NCI-H510A treated with DMSO at 0.1 percent for 48 hours (cell line): ENCODE data around the gene WDR3.
A peak's percentile ranks its signal among the peaks of the same experiment; 100 is the strongest.

ENCODE experiments used
- DNase-seq: peaks from one replicate; lab custom pipeline; 2025; lab: John Stamatoyannopoulos, UW

The WDR3 gene

GRCh38 chr1:117952386-117952785 is 22.8 kb downstream of the WDR3 start:
- DNase-seq: no peak

- no peak for DNase-seq
Measured at GRCh38 chr1:117959364-117959763, 29.8 kb downstream of the WDR3 start.

- no peak for DNase-seq
Measured at GRCh38 chr1:117964290-117965038, 34.9 kb downstream of the WDR3 start.

- peak; percentile 5 for DNase-seq
Measured at GRCh38 chr1:117967477-117967876, 37.9 kb downstream of the WDR3 start.

GRCh38 chr1:117967881-117968280 is 38.3 kb downstream of the WDR3 start:
- DNase-seq: no peak

- DNase-seq: no peak
Measured at GRCh38 chr1:117970252-117970651, 40.7 kb downstream of the WDR3 start.

- DNase-seq: no peak
Measured at GRCh38 chr1:117971777-117972176, 42.2 kb downstream of the WDR3 start.

- DNase-seq: no peak
Measured at GRCh38 chr1:117976381-117976780, 46.8 kb downstream of the WDR3 start.

GRCh38 chr1:117981455-117982192 is 52.1 kb downstream of the WDR3 start:
- no peak for DNase-seq

- DNase-seq: no peak
Measured at GRCh38 chr1:117985239-117985638, 55.7 kb downstream of the WDR3 start.

GRCh38 chr1:117985973-117986372 is 56.4 kb downstream of the WDR3 start:
- no peak for DNase-seq

GRCh38 chr1:118004312-118004711 is 74.8 kb downstream of the WDR3 start:
- DNase-seq: no peak

GRCh38 chr1:118007391-118007790 is 77.9 kb downstream of the WDR3 start:
- no peak for DNase-seq

GRCh38 chr1:118008011-118008410 is 78.5 kb downstream of the WDR3 start:
- DNase-seq: no peak

- DNase-seq: no peak
Measured at GRCh38 chr1:118012515-118013124, 83.1 kb downstream of the WDR3 start.

- no peak for DNase-seq
Measured at GRCh38 chr1:118013336-118013735, 83.8 kb downstream of the WDR3 start.

- DNase-seq: no peak
Measured at GRCh38 chr1:118013938-118014337, 84.4 kb downstream of the WDR3 start.
